Glomerular visceral epithelial cell (primary cell): ENCODE results near the gene SREK1.
"Not testable (repeated sequence)": the region's sequence is repeated elsewhere in the genome, so short reads cannot be mapped to it uniquely, and the experiment has no call there.

Source experiments
- DNase-seq: peaks from one replicate; pipeline ENCODE4 v3.0.0-alpha.2; 2016; ENCODE audit errors: extremely low spot score

SREK1 gene

DNA sequence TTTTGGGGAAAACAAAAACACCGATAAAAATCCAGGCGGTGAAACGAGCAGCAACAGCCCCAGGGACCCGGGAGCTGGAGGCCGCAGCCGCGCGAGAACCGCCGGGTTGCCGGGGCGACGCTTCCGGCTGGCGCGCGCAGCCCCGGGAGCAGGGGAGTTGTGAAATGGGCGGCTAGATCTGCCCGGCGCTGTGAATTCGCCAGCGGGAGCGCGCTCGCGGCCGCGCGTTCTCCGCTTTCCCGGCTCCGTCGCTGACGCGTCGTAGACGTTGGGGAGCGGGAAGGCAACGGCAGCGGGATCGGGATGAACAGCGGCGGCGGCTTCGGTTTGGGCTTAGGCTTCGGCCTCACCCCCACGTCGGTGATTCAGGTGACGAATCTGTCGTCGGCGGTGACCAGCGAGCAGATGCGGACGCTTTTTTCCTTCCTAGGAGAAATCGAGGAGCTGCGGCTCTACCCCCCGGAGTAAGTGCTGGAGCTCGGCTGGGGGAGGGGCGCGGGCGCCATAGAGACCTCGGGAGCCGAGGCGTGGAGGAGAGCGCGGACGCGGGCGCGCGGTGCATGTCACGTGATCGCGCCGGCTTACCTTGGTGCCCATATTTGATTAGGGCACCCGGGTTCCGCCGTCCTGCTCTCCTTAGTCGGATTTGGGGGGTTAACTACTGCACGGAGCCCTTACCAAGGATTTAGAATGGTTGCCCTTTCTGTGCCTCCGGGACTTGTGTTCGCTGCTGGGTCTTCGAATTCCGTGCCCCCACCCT, at the start of gene SREK1:
SREK1 (plus strand) TSS at position 227 of the 760 bp plus-strand sequence; CDS start at position 304, 77 bp downstream.
- peak; percentile 95 for DNase-seq

DNA sequence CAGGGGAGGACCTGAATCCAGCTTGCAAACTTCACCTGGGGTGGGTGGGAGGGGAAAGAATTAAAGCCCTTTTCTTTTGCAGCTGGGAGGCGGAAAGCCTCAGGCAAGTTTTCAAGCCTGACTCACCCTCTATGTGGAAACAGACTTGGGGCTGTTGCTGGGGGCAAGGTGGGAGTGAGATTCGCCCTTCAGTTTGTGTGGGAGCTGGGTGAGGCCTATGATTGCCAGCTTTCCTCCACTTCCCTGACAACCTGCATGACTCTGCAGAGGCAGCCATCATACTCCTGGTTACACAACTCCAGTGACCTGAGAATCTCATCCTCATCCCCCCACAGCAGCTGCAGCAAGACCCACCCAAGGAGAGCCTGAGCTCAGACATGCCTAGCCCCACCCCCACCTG, 43.2 kb upstream of the SREK1 start:
- no peak for DNase-seq

- DNase-seq, result peak; percentile 65
These were observed 30.9 kb upstream of the SREK1 start for GRCh38 chr5:66113160-66113559.

DNA sequence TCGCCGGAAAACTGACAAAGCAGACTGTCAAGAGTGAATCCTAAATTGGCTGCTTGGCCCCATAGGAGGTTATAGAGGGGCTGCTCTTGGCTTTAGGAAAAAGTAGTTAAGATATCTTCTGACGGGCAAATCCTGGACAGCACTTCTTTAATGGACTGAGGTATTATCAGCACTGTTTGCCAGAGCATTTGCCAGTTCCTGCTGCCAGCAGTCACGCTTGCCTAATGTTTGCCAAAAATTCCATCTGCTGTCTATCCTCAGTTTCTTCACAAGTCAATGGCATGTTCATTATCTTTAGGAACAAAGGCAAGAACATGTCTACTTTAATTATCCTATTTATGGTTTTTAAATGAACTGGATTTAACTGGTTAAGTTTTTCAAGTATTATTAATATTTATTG, 25.8 kb upstream of the SREK1 start:
- no peak for DNase-seq

DNA sequence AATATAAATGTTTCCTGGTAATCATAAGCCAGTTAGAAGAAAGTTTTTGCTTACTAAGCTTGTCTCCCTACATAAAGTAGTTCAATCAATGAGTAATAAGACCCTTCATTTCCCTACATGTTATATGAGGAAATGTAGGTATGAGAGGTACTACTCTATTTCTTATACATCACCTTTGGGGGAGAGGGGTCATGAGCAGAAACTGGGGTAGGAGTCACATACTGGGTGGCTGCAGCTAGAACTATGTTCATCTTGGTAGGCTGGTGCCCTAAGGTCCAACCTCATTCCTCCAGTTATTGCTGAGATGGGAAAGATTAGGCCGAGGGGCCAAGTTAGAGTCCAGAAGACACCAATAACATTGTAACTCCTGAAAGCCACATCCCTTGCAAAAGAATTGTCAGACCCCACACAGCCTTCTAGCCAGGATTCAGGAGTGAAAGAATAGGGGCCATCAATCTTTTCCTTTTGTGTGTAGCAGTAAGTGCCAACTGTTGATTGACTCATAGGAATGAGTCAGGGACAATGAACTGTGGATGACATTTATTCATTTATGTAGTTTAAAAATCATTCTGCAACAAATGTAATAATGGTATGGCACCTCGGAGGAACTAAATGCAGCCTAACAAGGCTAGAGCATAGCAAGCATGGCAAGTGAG, 21.6 kb upstream of the SREK1 start:
- DNase-seq, result peak; percentile 27

DNA sequence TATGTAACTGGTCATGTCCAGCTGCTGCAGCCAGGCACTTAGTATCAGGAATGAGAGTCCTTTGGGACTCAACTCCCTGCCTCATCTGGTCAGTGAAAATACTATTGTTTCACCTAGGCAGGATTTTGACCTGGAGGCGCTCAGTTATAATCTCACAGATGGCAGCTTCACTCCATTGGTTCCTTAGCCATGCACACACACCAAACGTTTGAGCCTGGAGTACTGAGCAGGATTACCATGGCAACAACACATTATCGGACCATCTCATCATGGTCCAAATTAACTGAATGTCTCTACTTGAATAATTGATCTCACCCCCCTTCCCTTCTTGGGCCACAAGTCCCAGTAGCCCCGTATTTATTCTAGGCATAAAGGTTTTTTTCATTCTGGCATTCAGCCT, 15.0 kb upstream of the SREK1 start:
- no peak for DNase-seq

- DNase-seq, result no peak
These were observed 13.6 kb upstream of the SREK1 start for GRCh38 chr5:66130493-66130892.

GRCh38 chr5:66134407-66134861, 9.7 kb upstream of the SREK1 start:
- no peak for DNase-seq

GRCh38 chr5:66136053-66136452, 8.0 kb upstream of the SREK1 start:
- DNase-seq, result no peak

- not testable (repeated sequence) for DNase-seq
These were observed 7.2 kb upstream of the SREK1 start for GRCh38 chr5:66136944-66137343.

DNA sequence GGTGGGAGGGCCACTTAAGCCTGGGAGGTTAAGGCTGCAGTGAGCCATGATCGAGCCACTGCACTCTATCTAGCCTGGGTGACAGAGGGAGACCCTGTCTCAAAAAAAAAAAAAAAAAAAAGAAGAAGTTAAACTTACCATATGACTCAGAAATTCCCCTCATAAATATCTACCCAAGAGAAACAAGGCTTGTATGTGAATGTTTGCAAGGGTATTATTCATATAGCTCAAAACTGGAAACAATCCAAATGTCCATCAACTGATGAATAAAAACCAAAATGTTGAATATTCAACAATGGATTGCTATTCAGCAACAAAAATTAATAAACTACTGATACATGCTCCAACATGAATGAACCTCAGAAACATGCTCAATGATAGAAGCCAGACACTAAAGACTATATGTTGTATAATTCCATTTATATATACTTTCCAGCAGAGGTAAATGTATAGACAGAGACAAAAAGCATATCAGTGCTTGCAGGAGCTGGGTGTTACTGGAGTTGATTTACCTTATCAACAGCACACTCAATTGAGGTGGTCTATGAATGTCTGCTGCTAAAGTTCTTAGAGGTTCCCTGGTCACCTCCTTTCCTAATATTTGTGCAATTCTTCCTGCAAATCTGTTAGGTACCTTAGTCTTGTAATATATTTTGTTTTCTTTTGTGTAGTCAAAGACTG, 5.3 kb upstream of the SREK1 start:
- DNase-seq, result no peak

GRCh38 chr5:66139318-66139712, 4.8 kb upstream of the SREK1 start:
- no peak for DNase-seq

DNA sequence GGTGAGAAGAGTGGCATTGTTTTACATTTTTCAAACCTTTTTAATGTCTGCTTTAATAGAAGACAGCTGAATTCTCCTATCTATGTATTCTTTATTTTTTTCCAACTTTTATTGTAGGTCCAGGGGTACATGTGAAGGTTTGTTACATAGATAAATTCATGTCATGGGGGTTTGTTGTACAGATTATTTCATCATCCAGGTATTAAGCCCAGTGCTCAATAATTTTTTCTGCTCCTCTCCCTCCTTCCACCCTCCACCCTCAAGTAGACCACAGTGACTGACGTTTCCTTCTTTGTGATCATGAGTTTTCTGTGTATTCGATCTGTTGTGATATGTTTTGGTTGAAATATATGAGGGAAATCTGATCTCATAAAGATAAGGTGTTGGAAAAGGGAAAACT, 1.7 kb upstream of the SREK1 start:
- no peak for DNase-seq

- no peak for DNase-seq
These were observed 527 bp upstream of the SREK1 start for GRCh38 chr5:66143473-66144073.

DNA sequence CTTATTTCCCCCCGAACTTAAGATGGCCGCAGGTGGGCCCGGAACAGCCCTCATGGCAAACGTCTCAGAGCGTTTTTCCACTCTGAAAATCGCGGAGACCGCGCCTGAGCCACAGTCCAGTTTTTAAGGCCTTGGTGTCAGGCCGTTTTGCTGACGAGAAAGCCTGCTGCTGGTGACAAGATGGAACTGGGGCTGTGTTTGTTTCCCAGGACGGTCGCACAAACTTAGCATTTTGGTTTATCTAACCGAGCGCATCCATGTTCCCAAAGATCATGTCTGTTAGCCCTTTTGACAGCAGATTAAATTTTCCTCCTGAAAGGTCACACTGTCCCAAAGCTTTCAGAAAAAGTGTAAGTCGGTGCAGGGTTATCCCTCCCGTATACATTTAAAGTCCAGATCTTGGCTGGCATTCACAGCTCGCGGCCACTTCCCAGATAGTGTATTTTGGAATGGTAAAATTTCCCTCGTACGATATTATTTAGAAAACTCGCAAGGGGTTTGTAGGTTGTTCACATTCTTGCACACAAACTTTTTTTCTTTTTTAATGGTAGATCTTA, 812 bp downstream of the SREK1 start:
- no peak for DNase-seq

GRCh38 chr5:66145737-66146136, 1.6 kb downstream of the SREK1 start:
- DNase-seq, result no peak

GRCh38 chr5:66149950-66150349, 5.8 kb downstream of the SREK1 start:
- no peak for DNase-seq

DNA sequence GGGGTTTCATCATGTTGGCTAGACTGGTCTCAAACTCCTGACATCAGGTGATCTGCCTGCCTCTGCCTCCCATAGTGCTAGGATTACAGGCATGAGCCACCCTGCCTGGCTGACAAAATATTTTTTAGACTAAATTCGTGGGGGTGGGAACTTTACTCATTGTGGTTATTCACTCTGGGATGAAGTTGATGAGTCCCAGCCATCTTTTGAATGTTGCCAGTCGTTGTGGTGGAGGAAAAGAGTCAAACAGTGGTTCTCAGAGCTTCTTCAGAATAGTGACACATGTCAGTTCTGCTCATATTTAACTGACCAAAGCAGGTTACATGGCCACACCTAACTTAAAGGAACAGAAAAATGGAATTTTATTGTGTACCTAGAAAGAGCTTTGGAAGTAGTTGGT, 6.9 kb downstream of the SREK1 start:
- DNase-seq, result no peak

- no peak for DNase-seq
These were observed 7.4 kb downstream of the SREK1 start for GRCh38 chr5:66151491-66151890.

- DNase-seq, result no peak
These were observed 12.9 kb downstream of the SREK1 start for GRCh38 chr5:66157046-66157445.

DNA sequence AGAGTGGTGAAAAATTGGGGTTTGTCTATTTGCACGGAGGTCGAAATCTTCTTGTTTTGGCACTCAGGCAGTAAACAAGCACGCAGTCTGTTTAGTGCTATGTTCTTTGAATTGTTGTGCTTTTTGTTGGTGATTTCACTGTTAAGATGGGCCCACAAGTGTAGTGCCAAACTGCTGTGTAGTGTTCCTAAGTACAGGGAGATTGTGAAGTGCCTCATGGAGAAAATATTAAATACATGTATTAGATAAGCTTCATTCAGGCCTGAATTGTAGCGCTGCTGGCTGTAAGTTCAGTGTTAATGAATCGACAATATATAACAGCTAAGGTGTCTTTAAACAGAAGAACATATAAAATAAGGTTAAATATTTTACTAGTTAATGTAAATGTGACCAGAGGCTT, 17.3 kb downstream of the SREK1 start:
- no peak for DNase-seq
